Measurements from ENCODE around the gene SPATA32.

The SPATA32 gene

GRCh38 chr17:45248132-45248957 is 13.5 kb downstream of the SPATA32 start:
- in situ Hi-C loops (cut with MboI; ENCODE audit: low sequenced_read_pairs) = no loop called here

- in situ Hi-C loops (cut with MboI; ENCODE audit: low sequenced_read_pairs) = no loop called here
These were observed 14.3 kb downstream of the SPATA32 start for GRCh38 chr17:45247429-45248131.

GRCh38 chr17:45246861-45247428 is 14.9 kb downstream of the SPATA32 start:
- in situ Hi-C loops (cut with MboI; ENCODE audit: low sequenced_read_pairs) = no loop called here

- in situ Hi-C loops (cut with MboI; ENCODE audit: low sequenced_read_pairs) = no loop called here
These were observed 15.6 kb downstream of the SPATA32 start for GRCh38 chr17:45246338-45246737.

GRCh38 chr17:45244725-45245656 is 16.9 kb downstream of the SPATA32 start:
- in situ Hi-C loops (cut with MboI; ENCODE audit: low sequenced_read_pairs) = no loop called here

GRCh38 chr17:45243750-45244149 is 18.1 kb downstream of the SPATA32 start:
- in situ Hi-C loops (cut with MboI; ENCODE audit: low sequenced_read_pairs) = no loop called here

- in situ Hi-C loops (cut with MboI; ENCODE audit: low sequenced_read_pairs) = no loop called here
These were observed 19.9 kb downstream of the SPATA32 start for GRCh38 chr17:45242029-45242414.

- in situ Hi-C loops (cut with MboI; ENCODE audit: low sequenced_read_pairs) = no loop called here
These were observed 20.4 kb downstream of the SPATA32 start for GRCh38 chr17:45241328-45242028.

- in situ Hi-C loops (cut with MboI; ENCODE audit: low sequenced_read_pairs) = no loop called here
These were observed 21.0 kb downstream of the SPATA32 start for GRCh38 chr17:45240905-45241327.

GRCh38 chr17:45238155-45238774 is 23.6 kb downstream of the SPATA32 start:
- in situ Hi-C loops (cut with MboI; ENCODE audit: low sequenced_read_pairs) = no loop called here

GRCh38 chr17:45237686-45238085 is 24.2 kb downstream of the SPATA32 start:
- in situ Hi-C loops (cut with MboI; ENCODE audit: low sequenced_read_pairs) = no loop called here

- in situ Hi-C loops (cut with MboI; ENCODE audit: low sequenced_read_pairs) = no loop called here
These were observed 25.6 kb downstream of the SPATA32 start for GRCh38 chr17:45236282-45236606.

- in situ Hi-C loops (cut with MboI; ENCODE audit: low sequenced_read_pairs) = no loop called here
These were observed 26.2 kb downstream of the SPATA32 start for GRCh38 chr17:45235416-45236281.

GRCh38 chr17:45234641-45235415 is 27.1 kb downstream of the SPATA32 start:
- in situ Hi-C loops (cut with MboI; ENCODE audit: low sequenced_read_pairs) = no loop called here

GRCh38 chr17:45233423-45233924 is 28.4 kb downstream of the SPATA32 start:
- in situ Hi-C loops (cut with MboI; ENCODE audit: low sequenced_read_pairs) = no loop called here

GRCh38 chr17:45232514-45233422 is 29.1 kb downstream of the SPATA32 start:
- in situ Hi-C loops (cut with MboI; ENCODE audit: low sequenced_read_pairs) = no loop called here

Measured in HL-60/S4 (cell line).